GM12878 (cell line): ENCODE results near the gene LIMA1. TPM values are rescaled to one million over a fixed set of nuclear protein-coding genes. Genes with fewer than 3 reads are reported as not detected.

Source experiments
- ATAC-seq: fragments of 200-7000 bp; cut with Tn5 transposase; 3 replicates; pipeline ENCODE4 v1.9.1; 2020; ENCODE audit warnings: mild to moderate bottlenecking, moderate library complexity
- BruUV-seq: library from RNA; stranded (reverse); fragments of 400-500 nt; replicated peaks from 2 replicates; lab custom pipeline; 2021; lab: Mats Ljungman, UMichigan
- CTCF ChIA-PET: fragments of 300-600 bp; sonication (Branson Sonifier 250); formaldehyde crosslinking; extraction: SDS; loops from one replicate; lab custom pipeline; 2021; ENCODE audit warnings: inconsistent platforms; lab: Yijun Ruan, JAX
- POLR2A ChIA-PET: fragments of 350-600 bp; formaldehyde crosslinking; extraction: SDS; loops from one replicate; lab custom pipeline; 2021; ENCODE audit warnings: inconsistent platforms; lab: Charles Lee
- RAD21 ChIA-PET: fragments of 300-600 bp; sonication (Branson Sonifier 250); formaldehyde crosslinking; loops from one replicate; lab custom pipeline; 2023; ENCODE audit warnings: antibody characterized with exemption; ENCODE audit not compliant: unreplicated experiment; lab: Charles Lee
- SMC1A ChIA-PET: fragments of 300-600 bp; sonication (Branson Sonifier 250); formaldehyde crosslinking; loops from one replicate; lab custom pipeline; 2023; ENCODE audit not compliant: unreplicated experiment, uncharacterized antibody; lab: Charles Lee
- DNase-seq: peaks from one replicate; pipeline ENCODE4 v3.0.0-alpha.2; 2011; ENCODE audit warnings: low read depth, low spot score
- FAIRE-seq: peaks from 3 replicates; lab custom pipeline; 2011; peaks lifted over from hg19 to GRCh38; lab: Jason Lieb, UNC
- H2AFZ ChIP-seq: 2 replicates; pipeline ENCODE4 v1.6.0; 2011; ENCODE audit warnings: low read depth, low read length, control low read depth; ENCODE audit not compliant: control insufficient read depth
- H3K27ac ChIP-seq: 2 replicates; pipeline ENCODE4 v1.5.1; 2011; ENCODE audit warnings: control low read depth; ENCODE audit not compliant: control insufficient read depth, insufficient read depth
- H3K27me3 ChIP-seq, 2 experiments: replicated peaks in 1 of 2; 2 replicates each; pipeline versions ENCODE4 v1.6.0 to v1.6.1; 2011; ENCODE audit warnings: low read length in 1 of 2; ENCODE audit not compliant: control insufficient read depth in 2 of 2, insufficient read depth in 2 of 2
- H3K36me3 ChIP-seq, 2 experiments: 2 replicates each; pipeline ENCODE4 v1.5.1; 2011; ENCODE audit warnings: low read length in 1 of 2; ENCODE audit not compliant: control insufficient read depth in 2 of 2, insufficient read depth in 2 of 2
- H3K4me1 ChIP-seq: 2 replicates; pipeline ENCODE4 v1.6.1; 2011; ENCODE audit warnings: mild to moderate bottlenecking, low read length, moderate library complexity, mixed read lengths; ENCODE audit not compliant: control insufficient read depth, insufficient read depth
- H3K4me2 ChIP-seq: 2 replicates; pipeline ENCODE4 v1.6.0; 2011; ENCODE audit warnings: control low read depth; ENCODE audit not compliant: control insufficient read depth, insufficient read depth
- H3K4me3 ChIP-seq: fragments of 200-600 bp; sonication (generic); 2 replicates; pipeline ENCODE4 v1.5.1; 2016
- H3K79me2 ChIP-seq: 2 replicates; pipeline ENCODE4 v1.6.0; 2011; ENCODE audit warnings: low read length; ENCODE audit not compliant: control insufficient read depth, insufficient read depth
- H3K9ac ChIP-seq: 2 replicates; pipeline ENCODE4 v1.8.0; 2011; ENCODE audit warnings: low read length, control low read depth, mixed read lengths; ENCODE audit not compliant: control insufficient read depth, insufficient read depth
- H3K9me3 ChIP-seq: replicated peaks from 3 replicates; pipeline ENCODE4 v1.5.1; 2011; ENCODE audit warnings: mild to moderate bottlenecking, low read length; ENCODE audit not compliant: control insufficient read depth, insufficient read depth
- H4K20me1 ChIP-seq: 2 replicates; pipeline ENCODE4 v1.6.0; 2011; ENCODE audit not compliant: control insufficient read depth, insufficient read depth
- ASH2L ChIP-seq: fragments of 300-600, 200-600 bp; sonication (generic); IDR thresholded peaks from 2 replicates; pipeline ENCODE4 v1.6.1; 2017; ENCODE audit warnings: low read depth, mild to moderate bottlenecking, borderline replicate concordance
- CREM ChIP-seq: IDR thresholded peaks from 2 replicates; pipeline ENCODE4 v1.6.1; 2014; ENCODE audit warnings: antibody characterized with exemption, low read depth
- EP300 ChIP-seq, 2 experiments: fragments of 150-350 bp in 1 of 2; IDR thresholded peaks; 2 replicates each; pipeline ENCODE4 v1.6.1; 2011 to 2012; ENCODE audit warnings: low read depth in 2 of 2, low read length in 2 of 2, borderline replicate concordance in 1 of 2, improper control_type of control experiment in 1 of 2, inconsistent platforms in 1 of 2; ENCODE audit not compliant: control insufficient read depth in 1 of 2
- FOS ChIP-seq: IDR thresholded peaks from 3 replicates; pipeline ENCODE4 v1.6.1; 2011; ENCODE audit warnings: borderline replicate concordance; ENCODE audit not compliant: insufficient read length; ENCODE audit errors: extremely low read depth
- MXI1 ChIP-seq: fragments of 150-350 bp; IDR thresholded peaks from 2 replicates; pipeline ENCODE4 v1.6.1; 2011; ENCODE audit warnings: low read depth, mild to moderate bottlenecking, inconsistent platforms, low read length, improper control_type of control experiment
- NR2C2 ChIP-seq: IDR thresholded peaks from 2 replicates; pipeline ENCODE4 v1.6.1; 2011; ENCODE audit warnings: borderline replicate concordance, low read depth; ENCODE audit not compliant: control insufficient read depth, insufficient read length
- SMAD5 ChIP-seq: IDR thresholded peaks from 2 replicates; pipeline ENCODE4 v1.6.1; 2016; ENCODE audit warnings: antibody characterized with exemption, low read depth
- SPI1 ChIP-seq: IDR thresholded peaks from 2 replicates; pipeline ENCODE4 v1.6.1; 2011; ENCODE audit warnings: low read depth, mild to moderate bottlenecking, low read length, moderate library complexity, borderline replicate concordance; ENCODE audit not compliant: insufficient read depth
- STAT1 ChIP-seq: fragments of 450-650 bp; conservative IDR thresholded peaks from 2 replicates; pipeline ENCODE4 v1.6.1; 2014; ENCODE audit warnings: antibody characterized with exemption, mild to moderate bottlenecking
- TCF12 ChIP-seq: IDR thresholded peaks from 2 replicates; pipeline ENCODE4 v1.6.1; 2011; ENCODE audit warnings: low read depth, mild to moderate bottlenecking, low read length
- WRNIP1 ChIP-seq: IDR thresholded peaks from 2 replicates; pipeline ENCODE4 v1.6.1; 2011; ENCODE audit warnings: low read depth, low read length, improper control_type of control experiment, borderline replicate concordance
- YBX1 ChIP-seq: fragments of 450-650 bp; IDR thresholded peaks from 2 replicates; pipeline ENCODE4 v1.6.1; 2016; ENCODE audit warnings: antibody characterized with exemption
- WGBS: methylation state at CpG from one replicate; pipeline ENCODE4 v1.1.6; 2016; ENCODE audit warnings: low lambda C conversion rate; ENCODE audit not compliant: insufficient replicate concordance, insufficient coverage; ENCODE audit errors: missing lambda C conversion rate; 5-methylcytosine and 5-hydroxymethylcytosine counted together
- in situ Hi-C: fragments of 300-500 bp; cut with MboI; formaldehyde crosslinking; loops from 9 replicates; pipeline ENCODE4 v1.14.3; 2018; ENCODE audit warnings: mixed read lengths
- intact Hi-C: fragments of 100-400 bp; cut with micrococcal nuclease; formaldehyde crosslinking; loops from one replicate; pipeline ENCODE4 v1.14.2; 2022; ENCODE audit not compliant: unreplicated experiment
- polyA plus RNA-seq, 11 experiments: library from polyadenylated mRNA; depleted of rRNA in 4 of 11; unstranded in 6 of 11; stranded (reverse) in 5 of 11; fragments of >200 nt; fragmentation: Nextera tagmentation in 4 of 11; fragmentation: Illumina TruSeq in 1 of 11; extraction: Ambion mirVana in 4 of 11; extraction: Trizol in 1 of 11; gene quantifications; 1 replicate in 1 of 11; 2 replicates in 10 of 11; pipeline versions ENCODE4 v1.2.1 to v1.2.3, GENCODE V29; 2011 to 2016; ENCODE audit warnings: inconsistent platforms in 2 of 11, missing spikeins in 2 of 11, low read depth in 1 of 11
- total RNA-seq, 4 experiments: library from RNA; depleted of rRNA in 3 of 4; stranded (reverse); fragments of >200 nt in 3 of 4; fragmentation: Illumina TruSeq in 1 of 4; extraction: Trizol in 1 of 4; gene quantifications; 2 replicates each; pipeline versions ENCODE4 v1.2.1 to v1.2.3, GENCODE V29; 2013 to 2021
- TF ChIP-seq, protein P1 (sequence below): IDR thresholded peaks from 2 replicates; pipeline ENCODE4 v1.6.1; 2012; ENCODE audit warnings: low read length, inconsistent platforms
- TF ChIP-seq, protein P2 (sequence below): IDR thresholded peaks from 2 replicates; pipeline ENCODE4 v1.6.1; 2012; ENCODE audit warnings: mild to moderate bottlenecking, low read depth, low read length
- TF ChIP-seq, protein P3 (sequence below): fragments of 450-650 bp; IDR thresholded peaks from 2 replicates; pipeline ENCODE4 v1.6.1; 2017; ENCODE audit warnings: low read depth, mild to moderate bottlenecking, moderate library complexity

LIMA1 gene
- total and polyA plus RNA-seq, 10 of the 15 experiments (the other 5 are each of a cell fraction or from before 2014, with no cell fraction given): 53.2 to 109 (median 60.8) TPM

DNA sequence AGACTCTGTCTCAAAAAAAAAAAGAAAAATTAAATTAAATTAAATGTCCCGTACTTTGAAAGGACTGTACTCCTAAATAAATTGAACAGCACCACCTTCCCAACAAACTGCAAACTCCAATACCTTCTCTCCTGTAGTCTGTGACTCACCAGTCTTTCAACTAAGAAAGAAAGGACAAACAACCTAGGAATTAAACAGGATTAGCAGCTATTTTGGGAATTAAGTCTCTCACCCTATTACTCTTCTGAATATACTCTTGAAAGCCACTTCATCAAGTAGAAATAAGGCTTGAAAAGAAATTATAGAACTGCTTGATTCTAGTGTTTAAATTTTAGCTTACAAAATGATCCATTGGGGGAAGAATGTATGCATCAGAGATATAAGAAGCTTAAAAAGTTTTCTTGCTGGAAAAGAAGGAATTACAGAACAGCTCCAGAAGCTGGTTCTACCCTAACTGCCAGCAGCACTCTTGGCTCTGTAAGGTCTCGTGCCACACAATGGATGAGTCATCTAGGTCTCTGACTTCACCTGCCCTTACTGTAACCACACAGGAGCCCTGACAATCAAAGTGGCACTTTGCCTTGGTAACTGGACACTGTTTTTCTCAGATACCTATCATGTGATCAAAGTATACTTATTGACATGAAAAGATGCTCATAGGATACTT is 59.2 kb downstream of the LIMA1 start:
- no peaks in the 10 kb centered on the region for H4K20me1 ChIP-seq
- peaks cover 0 to under 1% of the 10 kb centered on the region in 2 experiments; a peak in 1 of 4 replicates for H3K36me3 ChIP-seq
- H3K27ac ChIP-seq: peak overlapping the region; percentile 84
- peaks cover 9% of the 10 kb centered on the region for H3K4me1 ChIP-seq
- ATAC-seq: peak; percentile 76
- intact Hi-C loops: loop anchor here (5.0 kb wide), 1 partner anchor 88 kb away; no protein-coding TSS in a partner anchor
- BruUV-seq: no TSS peak
- RAD21 ChIA-PET: interaction anchor here (0.9 to 4.9 kb wide), 9 partner anchors 11 to 114 kb away, joined by 3 to 58 read pairs (median 6); partner anchors contain the start of gene LIMA1
- no peaks in the 10 kb centered on the region for H3K27me3 ChIP-seq
- H2AFZ ChIP-seq: peak overlapping the region; percentile 59
- CTCF ChIA-PET: interaction anchor here (0.6 to 1.7 kb wide), 14 partner anchors 8 to 1250 kb away, joined by 3 to 7 read pairs (median 3); partner anchors contain the start of genes COX14 and LIMA1
- no peak overlapping the region for H3K9ac ChIP-seq
- H3K79me2 ChIP-seq: peaks cover 40% of the 10 kb centered on the region
- FAIRE-seq: no peak
- peak overlapping the region; percentile 86; the same call in 1 of the 2 replicates for H3K4me3 ChIP-seq
- H3K4me2 ChIP-seq: peak overlapping the region; percentile 90
- POLR2A ChIA-PET: interaction anchor here (0.6 to 6.7 kb wide), 9 partner anchors 9 to 316 kb away, joined by 3 to 54 read pairs (median 7); partner anchors contain the start of gene LARP4
- SMC1A ChIA-PET: interaction anchor here (0.6 to 6.0 kb wide), 13 partner anchors 9 to 798 kb away, joined by 3 to 94 read pairs (median 5); partner anchors contain the start of gene LIMA1
- WGBS: 22% methylated on average over 2 of the region's 2 CpGs
- no peaks in the 10 kb centered on the region for H3K9me3 ChIP-seq
- in situ Hi-C loops: no loop called here
- no peak for DNase-seq
- TF ChIP-seq, protein P1, sequence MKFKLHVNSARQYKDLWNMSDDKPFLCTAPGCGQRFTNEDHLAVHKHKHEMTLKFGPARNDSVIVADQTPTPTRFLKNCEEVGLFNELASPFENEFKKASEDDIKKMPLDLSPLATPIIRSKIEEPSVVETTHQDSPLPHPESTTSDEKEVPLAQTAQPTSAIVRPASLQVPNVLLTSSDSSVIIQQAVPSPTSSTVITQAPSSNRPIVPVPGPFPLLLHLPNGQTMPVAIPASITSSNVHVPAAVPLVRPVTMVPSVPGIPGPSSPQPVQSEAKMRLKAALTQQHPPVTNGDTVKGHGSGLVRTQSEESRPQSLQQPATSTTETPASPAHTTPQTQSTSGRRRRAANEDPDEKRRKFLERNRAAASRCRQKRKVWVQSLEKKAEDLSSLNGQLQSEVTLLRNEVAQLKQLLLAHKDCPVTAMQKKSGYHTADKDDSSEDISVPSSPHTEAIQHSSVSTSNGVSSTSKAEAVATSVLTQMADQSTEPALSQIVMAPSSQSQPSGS: peak; percentile 41; the same call in 1 of the 2 replicates
- 0 out of 2 replicates have a peak, but pooled peaks have one; percentile 47 for TF ChIP-seq TCF12
- TF ChIP-seq, protein P2, sequence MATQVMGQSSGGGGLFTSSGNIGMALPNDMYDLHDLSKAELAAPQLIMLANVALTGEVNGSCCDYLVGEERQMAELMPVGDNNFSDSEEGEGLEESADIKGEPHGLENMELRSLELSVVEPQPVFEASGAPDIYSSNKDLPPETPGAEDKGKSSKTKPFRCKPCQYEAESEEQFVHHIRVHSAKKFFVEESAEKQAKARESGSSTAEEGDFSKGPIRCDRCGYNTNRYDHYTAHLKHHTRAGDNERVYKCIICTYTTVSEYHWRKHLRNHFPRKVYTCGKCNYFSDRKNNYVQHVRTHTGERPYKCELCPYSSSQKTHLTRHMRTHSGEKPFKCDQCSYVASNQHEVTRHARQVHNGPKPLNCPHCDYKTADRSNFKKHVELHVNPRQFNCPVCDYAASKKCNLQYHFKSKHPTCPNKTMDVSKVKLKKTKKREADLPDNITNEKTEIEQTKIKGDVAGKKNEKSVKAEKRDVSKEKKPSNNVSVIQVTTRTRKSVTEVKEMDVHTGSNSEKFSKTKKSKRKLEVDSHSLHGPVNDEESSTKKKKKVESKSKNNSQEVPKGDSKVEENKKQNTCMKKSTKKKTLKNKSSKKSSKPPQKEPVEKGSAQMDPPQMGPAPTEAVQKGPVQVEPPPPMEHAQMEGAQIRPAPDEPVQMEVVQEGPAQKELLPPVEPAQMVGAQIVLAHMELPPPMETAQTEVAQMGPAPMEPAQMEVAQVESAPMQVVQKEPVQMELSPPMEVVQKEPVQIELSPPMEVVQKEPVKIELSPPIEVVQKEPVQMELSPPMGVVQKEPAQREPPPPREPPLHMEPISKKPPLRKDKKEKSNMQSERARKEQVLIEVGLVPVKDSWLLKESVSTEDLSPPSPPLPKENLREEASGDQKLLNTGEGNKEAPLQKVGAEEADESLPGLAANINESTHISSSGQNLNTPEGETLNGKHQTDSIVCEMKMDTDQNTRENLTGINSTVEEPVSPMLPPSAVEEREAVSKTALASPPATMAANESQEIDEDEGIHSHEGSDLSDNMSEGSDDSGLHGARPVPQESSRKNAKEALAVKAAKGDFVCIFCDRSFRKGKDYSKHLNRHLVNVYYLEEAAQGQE: no peak
- no peak for TF ChIP-seq NR2C2
- peak; percentile 46 to 78; a peak in 3 of 4 replicates for TF ChIP-seq EP300 (IDR thresholded peaks at IDR 0.05; ENCODE audit: borderline replicate concordance in 1 of 2, control insufficient read depth in 1 of 2, low read depth in 2 of 2, low read length in 2 of 2)
- TF ChIP-seq SMAD5: no peak
- no peak for TF ChIP-seq WRNIP1
- peak; percentile 49; the same call in 1 of the 2 replicates for TF ChIP-seq CREM
- TF ChIP-seq MXI1: no peak
- TF ChIP-seq SPI1: no peak
- TF ChIP-seq, protein P3, sequence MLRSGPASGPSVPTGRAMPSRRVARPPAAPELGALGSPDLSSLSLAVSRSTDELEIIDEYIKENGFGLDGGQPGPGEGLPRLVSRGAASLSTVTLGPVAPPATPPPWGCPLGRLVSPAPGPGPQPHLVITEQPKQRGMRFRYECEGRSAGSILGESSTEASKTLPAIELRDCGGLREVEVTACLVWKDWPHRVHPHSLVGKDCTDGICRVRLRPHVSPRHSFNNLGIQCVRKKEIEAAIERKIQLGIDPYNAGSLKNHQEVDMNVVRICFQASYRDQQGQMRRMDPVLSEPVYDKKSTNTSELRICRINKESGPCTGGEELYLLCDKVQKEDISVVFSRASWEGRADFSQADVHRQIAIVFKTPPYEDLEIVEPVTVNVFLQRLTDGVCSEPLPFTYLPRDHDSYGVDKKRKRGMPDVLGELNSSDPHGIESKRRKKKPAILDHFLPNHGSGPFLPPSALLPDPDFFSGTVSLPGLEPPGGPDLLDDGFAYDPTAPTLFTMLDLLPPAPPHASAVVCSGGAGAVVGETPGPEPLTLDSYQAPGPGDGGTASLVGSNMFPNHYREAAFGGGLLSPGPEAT: 0 out of 2 replicates have a peak, but pooled peaks have one; percentile 4
- no peak for TF ChIP-seq ASH2L
- no peak for TF ChIP-seq FOS
- TF ChIP-seq STAT1: no peak
- TF ChIP-seq YBX1: no peak
